Measurements from ENCODE around the gene MYO1D. TPM values are rescaled to one million over a fixed set of nuclear protein-coding genes. Genes with fewer than 3 reads are reported as not detected.

The MYO1D gene
- total and polyA plus RNA-seq, 2 of the 13 experiments (the other 11 are each of a cell fraction or from before 2014, with no cell fraction given) = 13.2 to 17.3 TPM

GRCh38 chr17:32819035-32819434 lies 57.9 kb downstream of the MYO1D start (continued):
- TF ChIP-seq ZNF318 (CRISPR knock-in tag; IDR thresholded peaks at IDR 0.05) = no peak
- TF ChIP-seq ZNF205 (CRISPR knock-in tag; IDR thresholded peaks at IDR 0.05) = no peak
- TF ChIP-seq TAF15 (IDR thresholded peaks at IDR 0.05; ENCODE audit: low read depth, low read length, poor library complexity, severe bottlenecking) = no peak
- no peak for TF ChIP-seq ZNF414 (CRISPR knock-in tag; IDR thresholded peaks at IDR 0.05)
- no peak for TF ChIP-seq ELF3 (CRISPR knock-in tag; IDR thresholded peaks at IDR 0.05)
- no peak for TF ChIP-seq ZNF646 (CRISPR knock-in tag; IDR thresholded peaks at IDR 0.05)
- TF ChIP-seq PAXIP1 (CRISPR knock-in tag; conservative IDR thresholded peaks at IDR 0.05) = no peak
- no peak for TF ChIP-seq KDM5B (CRISPR knock-in tag; IDR thresholded peaks at IDR 0.05; ENCODE audit: borderline replicate concordance)
- TF ChIP-seq ZNF367 (CRISPR knock-in tag; IDR thresholded peaks at IDR 0.05; ENCODE audit: borderline replicate concordance) = no peak

Measured in HepG2 (cell line).